HG02763 (cell line): ENCODE results near the gene ZNF10.

Experiments used
- ATAC-seq: cut with Tn5 transposase; IDR thresholded peaks from one replicate; pipeline ENCODE4 v1.9.1; 2021; ENCODE audit warnings: mild to moderate bottlenecking, moderate library complexity; ENCODE audit not compliant: unreplicated experiment

Gene ZNF10

DNA sequence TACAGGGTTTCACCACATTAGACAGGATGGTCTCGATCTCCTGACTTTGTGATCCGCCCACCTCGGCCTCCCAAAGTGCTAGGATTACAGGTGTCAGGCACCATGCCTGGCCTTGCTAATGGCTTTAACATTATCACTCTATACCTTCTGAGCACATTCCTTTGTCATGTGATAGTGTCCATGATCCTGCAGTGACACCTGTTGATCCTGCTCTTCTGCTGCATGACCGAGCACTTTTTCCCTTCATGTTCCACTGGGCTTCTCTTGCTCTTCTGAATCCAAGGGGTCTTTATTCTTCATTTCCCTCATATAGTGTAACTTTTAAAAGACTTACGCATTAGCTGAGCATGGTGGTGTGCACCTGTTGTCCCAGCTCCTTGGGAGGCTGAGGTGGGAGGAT lies 62.4 kb downstream of the ZNF10 start:
- no peak for ATAC-seq

DNA sequence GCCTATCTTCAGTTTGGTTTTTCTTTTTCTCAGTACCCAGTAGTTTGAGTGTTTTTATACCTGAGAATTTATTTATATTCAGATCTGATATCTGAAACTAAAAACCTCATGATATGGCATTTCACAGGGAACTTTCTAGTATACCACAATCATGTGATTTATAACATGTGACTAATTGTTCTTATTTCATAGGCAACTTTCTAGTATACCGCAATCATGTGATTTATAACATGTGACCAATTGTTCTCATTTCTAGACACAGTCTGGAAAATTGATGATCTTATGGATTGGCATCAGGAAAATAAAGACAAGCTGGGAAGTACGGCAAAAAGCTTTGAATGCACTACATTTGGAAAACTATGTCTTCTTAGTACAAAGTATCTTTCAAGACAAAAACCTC lies 71.5 kb downstream of the ZNF10 start:
- no peak for ATAC-seq

DNA sequence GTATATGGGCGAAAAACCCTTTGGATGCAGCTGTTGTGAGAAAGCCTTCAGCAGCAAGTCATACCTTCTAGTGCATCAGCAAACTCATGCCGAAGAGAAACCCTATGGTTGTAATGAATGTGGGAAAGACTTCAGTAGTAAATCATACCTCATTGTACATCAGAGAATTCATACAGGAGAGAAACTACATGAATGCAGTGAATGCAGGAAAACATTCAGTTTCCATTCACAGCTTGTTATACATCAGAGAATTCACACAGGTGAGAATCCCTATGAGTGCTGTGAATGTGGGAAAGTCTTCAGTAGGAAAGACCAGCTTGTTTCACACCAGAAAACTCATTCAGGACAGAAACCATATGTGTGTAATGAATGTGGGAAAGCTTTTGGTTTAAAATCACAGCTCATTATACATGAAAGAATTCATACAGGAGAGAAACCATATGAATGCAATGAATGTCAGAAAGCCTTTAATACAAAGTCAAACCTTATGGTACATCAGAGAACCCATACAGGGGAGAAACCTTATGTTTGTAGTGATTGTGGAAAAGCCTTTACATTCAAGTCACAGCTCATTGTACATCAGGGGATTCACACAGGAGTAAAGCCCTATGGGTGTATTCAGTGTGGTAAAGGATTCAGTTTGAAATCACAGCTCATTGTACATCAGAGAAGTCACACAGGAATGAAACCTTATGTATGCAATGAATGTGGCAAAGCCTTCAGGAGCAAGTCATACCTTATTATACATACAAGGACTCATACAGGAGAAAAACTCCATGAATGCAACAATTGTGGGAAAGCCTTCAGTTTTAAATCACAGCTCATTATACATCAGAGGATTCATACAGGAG lies 72.3 kb downstream of the ZNF10 start:
- no peak for ATAC-seq

DNA sequence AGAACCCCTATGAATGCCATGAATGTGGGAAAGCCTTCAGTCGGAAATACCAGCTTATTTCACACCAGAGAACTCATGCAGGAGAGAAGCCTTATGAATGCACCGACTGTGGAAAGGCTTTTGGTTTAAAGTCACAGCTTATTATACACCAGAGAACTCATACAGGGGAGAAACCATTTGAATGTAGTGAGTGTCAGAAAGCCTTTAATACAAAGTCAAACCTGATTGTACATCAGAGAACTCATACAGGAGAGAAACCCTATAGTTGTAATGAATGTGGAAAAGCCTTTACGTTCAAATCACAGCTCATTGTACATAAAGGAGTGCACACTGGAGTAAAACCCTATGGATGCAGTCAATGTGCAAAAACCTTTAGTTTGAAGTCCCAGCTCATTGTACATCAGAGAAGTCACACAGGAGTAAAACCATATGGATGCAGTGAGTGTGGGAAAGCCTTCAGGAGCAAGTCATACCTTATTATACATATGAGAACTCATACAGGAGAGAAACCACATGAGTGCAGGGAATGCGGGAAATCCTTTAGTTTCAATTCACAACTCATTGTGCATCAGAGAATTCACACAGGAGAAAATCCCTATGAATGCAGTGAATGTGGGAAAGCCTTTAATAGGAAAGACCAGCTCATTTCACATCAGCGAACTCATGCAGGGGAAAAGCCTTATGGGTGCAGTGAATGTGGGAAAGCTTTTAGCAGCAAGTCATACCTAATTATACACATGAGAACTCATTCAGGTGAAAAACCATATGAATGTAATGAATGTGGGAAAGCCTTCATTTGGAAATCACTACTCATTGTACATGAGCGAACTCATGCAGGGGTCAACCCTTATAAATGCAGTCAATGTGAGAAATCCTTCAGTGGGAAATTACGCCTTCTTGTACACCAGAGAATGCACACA lies 73.2 kb downstream of the ZNF10 start:
- ATAC-seq: no peak

DNA sequence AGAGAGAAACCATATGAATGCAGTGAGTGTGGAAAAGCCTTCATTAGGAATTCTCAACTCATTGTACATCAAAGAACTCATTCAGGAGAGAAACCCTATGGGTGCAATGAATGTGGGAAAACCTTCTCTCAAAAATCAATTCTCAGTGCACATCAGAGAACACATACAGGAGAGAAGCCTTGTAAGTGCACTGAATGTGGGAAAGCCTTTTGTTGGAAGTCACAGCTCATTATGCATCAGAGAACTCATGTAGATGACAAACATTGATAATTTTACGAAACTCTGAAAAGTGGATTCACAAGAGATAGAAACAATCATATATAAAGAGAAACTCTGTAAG lies 73.8 kb downstream of the ZNF10 start:
- no peak for ATAC-seq

DNA sequence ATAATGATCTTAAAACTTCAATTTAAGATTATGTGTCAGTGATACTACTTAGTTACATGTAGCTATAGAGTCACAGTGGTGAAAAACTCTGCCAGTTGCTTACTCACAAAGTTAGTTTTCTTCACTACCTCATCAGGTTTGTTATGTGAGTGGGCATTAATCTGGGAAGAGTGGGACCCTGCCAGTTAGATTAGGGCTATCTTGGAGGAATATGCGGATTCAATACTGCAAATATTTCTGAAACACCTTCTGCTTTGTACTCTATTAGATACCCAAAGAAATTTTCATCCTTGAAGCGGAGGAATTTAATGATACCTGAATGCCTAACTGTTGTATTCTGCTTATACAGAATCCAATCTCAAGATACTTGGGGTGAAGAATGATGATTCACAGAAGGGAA lies 76.0 kb downstream of the ZNF10 start:
- no peak for ATAC-seq
